ENCODE results near the gene C10orf90. TPM values are rescaled to one million over a fixed set of nuclear protein-coding genes. Genes with fewer than 3 reads are reported as not detected.
A peak's percentile ranks its signal among the peaks of the same experiment; 100 is the strongest.

Gene C10orf90
- total RNA-seq, 1 donor from 2014 or later = not detected

- Mint-ChIP-seq H3K36me3 (ENCODE audit: unreplicated experiment) (no peaks in the 10 kb centered on the region), H3K9me3 (ENCODE audit: unreplicated experiment) (no peaks in the 10 kb centered on the region), H3K27ac (ENCODE audit: unreplicated experiment) (no peak overlapping the region), H3K4me1 (ENCODE audit: low read depth, unreplicated experiment) (peaks cover 16% of the 10 kb centered on the region), H3K4me3 (ENCODE audit: unreplicated experiment) (no peak overlapping the region), H3K27me3 (ENCODE audit: unreplicated experiment) (peaks cover 2% of the 10 kb centered on the region)
- DNase-seq = no peak
- no peak for TF ChIP-seq CTCF (IDR thresholded peaks at IDR 0.05; ENCODE audit: partially characterized antibody, unreplicated experiment)
Measured at GRCh38 chr10:126599949-126600682, 70.4 kb downstream of the C10orf90 start.

- peak; percentile 67 for DNase-seq
- no peaks in the 10 kb centered on the region for H3K9me3 Mint-ChIP-seq (ENCODE audit: unreplicated experiment)
- peaks cover 2% of the 10 kb centered on the region for H3K27me3 Mint-ChIP-seq (ENCODE audit: unreplicated experiment)
- H3K4me1 Mint-ChIP-seq (ENCODE audit: low read depth, unreplicated experiment) = peaks cover 10% of the 10 kb centered on the region
- H3K36me3 Mint-ChIP-seq (ENCODE audit: unreplicated experiment) = no peaks in the 10 kb centered on the region
- no peak overlapping the region for H3K27ac Mint-ChIP-seq (ENCODE audit: unreplicated experiment)
- H3K4me3 Mint-ChIP-seq (ENCODE audit: unreplicated experiment) = no peak overlapping the region
- peak; percentile 52 for TF ChIP-seq CTCF (IDR thresholded peaks at IDR 0.05; ENCODE audit: partially characterized antibody, unreplicated experiment)
Measured at GRCh38 chr10:126598009-126598408, 72.5 kb downstream of the C10orf90 start.

- Mint-ChIP-seq H3K27ac (ENCODE audit: unreplicated experiment) (no peak overlapping the region), H3K4me3 (ENCODE audit: unreplicated experiment) (no peak overlapping the region), H3K9me3 (ENCODE audit: unreplicated experiment) (no peaks in the 10 kb centered on the region), H3K36me3 (ENCODE audit: unreplicated experiment) (no peaks in the 10 kb centered on the region), H3K27me3 (ENCODE audit: unreplicated experiment) (peaks cover 2% of the 10 kb centered on the region), H3K4me1 (ENCODE audit: low read depth, unreplicated experiment) (peaks cover 8% of the 10 kb centered on the region)
- no peak for TF ChIP-seq CTCF (IDR thresholded peaks at IDR 0.05; ENCODE audit: partially characterized antibody, unreplicated experiment)
- DNase-seq = no peak
Measured at GRCh38 chr10:126597211-126597610, 73.3 kb downstream of the C10orf90 start.

DNA sequence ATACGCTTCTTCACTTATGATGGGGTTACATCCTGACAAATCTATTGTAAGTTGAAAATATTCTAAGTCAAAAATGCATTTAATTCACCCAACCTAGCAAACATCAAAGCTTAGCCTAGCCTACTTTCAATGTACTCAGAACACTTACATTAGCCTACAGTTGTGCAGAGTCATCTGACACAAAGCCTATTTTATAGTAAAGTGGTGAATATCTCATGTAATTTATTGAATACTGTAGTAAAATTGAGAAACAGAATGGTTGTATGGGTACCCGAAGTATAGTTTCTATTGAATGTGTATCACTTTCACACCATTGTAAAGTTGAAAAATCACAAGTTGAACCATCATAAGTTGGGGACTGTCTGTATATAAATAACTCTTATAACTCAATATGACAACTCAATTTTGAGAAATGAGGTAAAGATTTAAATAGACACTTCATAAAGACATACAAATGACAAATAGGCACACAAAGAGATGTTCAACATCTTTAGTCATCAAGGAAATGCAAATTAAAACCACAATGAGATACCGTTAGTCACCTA, 73.9 kb downstream of the C10orf90 start:
- DNase-seq = no peak
- Mint-ChIP-seq H3K27me3 (ENCODE audit: unreplicated experiment) (peaks cover 2% of the 10 kb centered on the region), H3K4me3 (ENCODE audit: unreplicated experiment) (no peak overlapping the region), H3K9me3 (ENCODE audit: unreplicated experiment) (no peaks in the 10 kb centered on the region), H3K36me3 (ENCODE audit: unreplicated experiment) (no peaks in the 10 kb centered on the region), H3K4me1 (ENCODE audit: low read depth, unreplicated experiment) (peaks cover 8% of the 10 kb centered on the region), H3K27ac (ENCODE audit: unreplicated experiment) (no peak overlapping the region)
- no peak for TF ChIP-seq CTCF (IDR thresholded peaks at IDR 0.05; ENCODE audit: partially characterized antibody, unreplicated experiment)

DNA sequence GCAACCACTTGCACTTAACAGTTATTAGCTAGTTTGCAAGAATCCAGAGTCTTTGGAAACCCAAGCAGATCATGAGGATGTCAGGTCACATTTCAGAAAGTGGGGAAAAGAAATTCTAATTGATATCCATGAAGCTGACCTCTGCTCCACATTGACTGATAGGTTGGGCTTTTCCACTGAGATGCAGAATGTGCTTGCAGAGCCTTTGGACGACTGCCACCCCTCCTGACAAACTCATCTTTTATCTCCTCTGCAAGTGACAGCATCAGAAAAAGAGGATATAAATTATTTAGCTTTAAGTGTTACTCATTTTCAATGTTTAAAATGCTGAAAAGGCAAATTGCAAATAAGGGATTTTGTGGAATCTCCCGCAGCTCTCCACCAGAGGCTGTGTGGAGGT, 75.3 kb downstream of the C10orf90 start:
- Mint-ChIP-seq H3K36me3 (ENCODE audit: unreplicated experiment) (no peaks in the 10 kb centered on the region), H3K9me3 (ENCODE audit: unreplicated experiment) (no peaks in the 10 kb centered on the region), H3K4me1 (ENCODE audit: low read depth, unreplicated experiment) (peaks cover 3% of the 10 kb centered on the region), H3K4me3 (ENCODE audit: unreplicated experiment) (no peak overlapping the region), H3K27me3 (ENCODE audit: unreplicated experiment) (peaks cover 2% of the 10 kb centered on the region), H3K27ac (ENCODE audit: unreplicated experiment) (no peak overlapping the region)
- TF ChIP-seq CTCF (IDR thresholded peaks at IDR 0.05; ENCODE audit: partially characterized antibody, unreplicated experiment) = no peak
- DNase-seq = no peak

Measured in glutamatergic neuron (in vitro differentiated cells).